Measurements from ENCODE around the gene SULT2A1.
"Not testable (repeated sequence)": the region's sequence is repeated elsewhere in the genome, so short reads cannot be mapped to it uniquely, and the experiment has no call there.

- TF ChIP-seq CTCF (optimal IDR thresholded peaks at IDR 0.05 in 1 of 3, IDR thresholded peaks at IDR 0.05 in 1 of 3, conservative IDR thresholded peaks at IDR 0.05 in 1 of 3; ENCODE audit: extremely low read depth in 1 of 3, insufficient read depth in 2 of 3, low read length in 3 of 3); EZH2 (IDR thresholded peaks at IDR 0.05; ENCODE audit: low read length): not testable (repeated sequence)
Observed at GRCh38 chr19:47879385-47879784, 6.7 kb downstream of the SULT2A1 start.
